IMR-90 (cell line): ENCODE measurements around the gene KCNF1.

Experiments
- CEBPB ChIP-seq: IDR thresholded peaks from 2 replicates; pipeline ENCODE4 v1.6.1; 2012; ENCODE audit warnings: low read depth, low read length, improper control_type of control experiment
- POLR2A ChIP-seq: IDR thresholded peaks from 2 replicates; pipeline ENCODE4 v1.6.1; 2012; ENCODE audit warnings: mild to moderate bottlenecking, low read depth, low read length
- RCOR1 ChIP-seq: IDR thresholded peaks from 2 replicates; pipeline ENCODE4 v1.6.1; 2012; ENCODE audit warnings: mild to moderate bottlenecking, low read length, improper control_type of control experiment; ENCODE audit not compliant: insufficient replicate concordance
- RFX5 ChIP-seq: IDR thresholded peaks from 2 replicates; pipeline ENCODE4 v1.8.0; 2012; ENCODE audit warnings: low read depth, mild to moderate bottlenecking, low read length, moderate library complexity
- SMC3 ChIP-seq: fragments of 150-350 bp; IDR thresholded peaks from 2 replicates; pipeline ENCODE4 v1.6.1; 2016; ENCODE audit warnings: low read depth, mild to moderate bottlenecking, antibody characterized with exemption, low read length, moderate library complexity
- TF ChIP-seq, protein P1 (sequence below): conservative IDR thresholded peaks from 2 replicates; pipeline ENCODE4 v1.5.1; 2012; ENCODE audit warnings: mild to moderate bottlenecking, low read depth, low read length, improper control_type of control experiment
- TF ChIP-seq, protein P2 (sequence below): fragments of 150-350 bp; IDR thresholded peaks from 2 replicates; pipeline ENCODE4 v1.6.1; 2017; ENCODE audit warnings: mild to moderate bottlenecking, antibody characterized with exemption, low read length, low read depth

DNA sequence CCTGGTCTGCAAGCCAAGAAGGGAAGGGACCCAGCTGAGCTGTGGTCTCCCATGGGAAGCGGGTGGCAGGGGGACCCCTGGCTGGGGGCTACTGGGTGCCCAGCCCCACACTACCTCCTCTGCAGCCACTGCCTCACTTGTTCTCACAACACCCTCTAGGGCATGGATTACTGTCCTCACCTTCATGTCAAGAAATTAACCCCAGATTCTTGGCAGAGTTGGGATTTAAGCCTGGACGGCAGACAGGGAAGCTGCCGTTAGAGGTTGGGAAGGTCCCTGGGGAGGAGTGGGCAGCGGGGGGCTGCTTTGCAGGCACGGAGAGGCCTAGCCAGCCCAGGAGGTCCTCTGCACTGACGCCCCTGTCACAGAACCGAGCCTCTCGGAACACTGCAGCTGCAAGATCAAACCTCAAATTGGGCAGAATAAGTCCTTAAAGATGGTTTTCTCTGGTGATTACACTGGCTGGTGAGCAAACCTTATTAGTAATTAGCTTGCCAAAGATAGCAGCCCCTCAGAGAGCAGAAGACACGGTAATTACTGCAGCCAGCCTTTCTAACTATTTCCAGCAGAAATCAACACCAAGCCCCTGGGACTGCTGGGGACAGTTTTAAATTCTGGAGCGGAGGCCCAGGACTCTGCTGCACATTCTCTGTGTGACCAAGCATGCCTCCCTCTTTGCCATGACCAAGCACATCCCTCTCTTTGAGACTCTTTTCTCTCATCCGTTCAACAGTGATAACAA lies 35.9 kb downstream of the KCNF1 start:
- TF ChIP-seq, protein P1, sequence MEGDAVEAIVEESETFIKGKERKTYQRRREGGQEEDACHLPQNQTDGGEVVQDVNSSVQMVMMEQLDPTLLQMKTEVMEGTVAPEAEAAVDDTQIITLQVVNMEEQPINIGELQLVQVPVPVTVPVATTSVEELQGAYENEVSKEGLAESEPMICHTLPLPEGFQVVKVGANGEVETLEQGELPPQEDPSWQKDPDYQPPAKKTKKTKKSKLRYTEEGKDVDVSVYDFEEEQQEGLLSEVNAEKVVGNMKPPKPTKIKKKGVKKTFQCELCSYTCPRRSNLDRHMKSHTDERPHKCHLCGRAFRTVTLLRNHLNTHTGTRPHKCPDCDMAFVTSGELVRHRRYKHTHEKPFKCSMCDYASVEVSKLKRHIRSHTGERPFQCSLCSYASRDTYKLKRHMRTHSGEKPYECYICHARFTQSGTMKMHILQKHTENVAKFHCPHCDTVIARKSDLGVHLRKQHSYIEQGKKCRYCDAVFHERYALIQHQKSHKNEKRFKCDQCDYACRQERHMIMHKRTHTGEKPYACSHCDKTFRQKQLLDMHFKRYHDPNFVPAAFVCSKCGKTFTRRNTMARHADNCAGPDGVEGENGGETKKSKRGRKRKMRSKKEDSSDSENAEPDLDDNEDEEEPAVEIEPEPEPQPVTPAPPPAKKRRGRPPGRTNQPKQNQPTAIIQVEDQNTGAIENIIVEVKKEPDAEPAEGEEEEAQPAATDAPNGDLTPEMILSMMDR = no peak
- TF ChIP-seq POLR2A (no peak), SMC3 (no peak), RCOR1 (no peak), RFX5 (no peak), CEBPB (no peak)
- TF ChIP-seq, protein P2, sequence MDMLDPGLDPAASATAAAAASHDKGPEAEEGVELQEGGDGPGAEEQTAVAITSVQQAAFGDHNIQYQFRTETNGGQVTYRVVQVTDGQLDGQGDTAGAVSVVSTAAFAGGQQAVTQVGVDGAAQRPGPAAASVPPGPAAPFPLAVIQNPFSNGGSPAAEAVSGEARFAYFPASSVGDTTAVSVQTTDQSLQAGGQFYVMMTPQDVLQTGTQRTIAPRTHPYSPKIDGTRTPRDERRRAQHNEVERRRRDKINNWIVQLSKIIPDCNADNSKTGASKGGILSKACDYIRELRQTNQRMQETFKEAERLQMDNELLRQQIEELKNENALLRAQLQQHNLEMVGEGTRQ = no peak
